HUES6 (cell line): Measurements from ENCODE around the gene DIABLO.

Experiments
- H3K27ac ChIP-seq: 2 replicates; pipeline ENCODE4 v1.7.0; 2013; ENCODE audit warnings: low read depth, mild to moderate bottlenecking, low read length, inconsistent platforms
- H3K27me3 ChIP-seq: 2 replicates; pipeline ENCODE4 v1.6.1; 2013; ENCODE audit warnings: low read length; ENCODE audit not compliant: control insufficient read depth, insufficient read depth
- H3K36me3 ChIP-seq: 2 replicates; pipeline ENCODE4 v1.6.1; 2013; ENCODE audit warnings: low read length; ENCODE audit not compliant: control insufficient read depth, insufficient read depth
- H3K4me1 ChIP-seq: 2 replicates; pipeline ENCODE4 v1.6.1; 2013; ENCODE audit warnings: low read length; ENCODE audit not compliant: control insufficient read depth, insufficient read depth
- H3K4me3 ChIP-seq: 2 replicates; pipeline ENCODE4 v1.5.1; 2013; ENCODE audit warnings: low read depth, low read length
- H3K9ac ChIP-seq: one replicate; pipeline ENCODE4 v1.6.1; 2013; ENCODE audit warnings: mild to moderate bottlenecking, low read length
- H3K9me3 ChIP-seq: 2 replicates; pipeline ENCODE4 v1.6.1; 2013; ENCODE audit warnings: low read depth, low read length; ENCODE audit not compliant: control insufficient read depth, insufficient read depth

DIABLO gene

GRCh38 chr12:122167356-122167925 lies 58.4 kb downstream of the DIABLO start:
- no peaks in the 10 kb centered on the region; the same call in 1 of the 2 replicates for H3K4me1 ChIP-seq
- no peaks in the 10 kb centered on the region for H3K36me3 ChIP-seq
- H3K9me3 ChIP-seq = no peaks in the 10 kb centered on the region
- no peak overlapping the region for H3K9ac ChIP-seq
- no peaks in the 10 kb centered on the region for H3K27me3 ChIP-seq
- H3K4me3 ChIP-seq = no peak overlapping the region
- no peak overlapping the region for H3K27ac ChIP-seq

- H3K4me3 ChIP-seq = no peak overlapping the region
Measured at GRCh38 chr12:122166422-122167349, 59.2 kb downstream of the DIABLO start.

GRCh38 chr12:122162976-122163375 lies 62.9 kb downstream of the DIABLO start:
- H3K9ac ChIP-seq = no peak overlapping the region
- H3K4me3 ChIP-seq = no peak overlapping the region
- H3K36me3 ChIP-seq = no peaks in the 10 kb centered on the region
- no peaks in the 10 kb centered on the region; the same call in 1 of the 2 replicates for H3K4me1 ChIP-seq
- H3K27me3 ChIP-seq = no peaks in the 10 kb centered on the region
- no peaks in the 10 kb centered on the region for H3K9me3 ChIP-seq
- no peak overlapping the region for H3K27ac ChIP-seq

More at GRCh38 chr12:122166422-122167349, 59.2 kb downstream of the DIABLO start:
- Histone ChIP-seq H3K4me1 (no peaks in the 10 kb centered on the region; the same call in 1 of the 2 replicates), H3K9me3 (no peaks in the 10 kb centered on the region), H3K9ac (no peak overlapping the region), H3K27me3 (no peaks in the 10 kb centered on the region), H3K36me3 (no peaks in the 10 kb centered on the region), H3K27ac (no peak overlapping the region)

- H3K9me3 ChIP-seq = no peaks in the 10 kb centered on the region
- H3K9ac ChIP-seq = no peak overlapping the region
- no peaks in the 10 kb centered on the region for H3K36me3 ChIP-seq
- no peak overlapping the region for H3K27ac ChIP-seq
- H3K4me1 ChIP-seq = no peaks in the 10 kb centered on the region; the same call in 1 of the 2 replicates
- H3K4me3 ChIP-seq = no peak overlapping the region
- H3K27me3 ChIP-seq = no peaks in the 10 kb centered on the region
Measured at GRCh38 chr12:122161682-122162081, 64.2 kb downstream of the DIABLO start.

GRCh38 chr12:122160761-122161160 lies 65.1 kb downstream of the DIABLO start:
- no peak overlapping the region for H3K27ac ChIP-seq
- no peaks in the 10 kb centered on the region for H3K36me3 ChIP-seq
- no peaks in the 10 kb centered on the region for H3K4me1 ChIP-seq
- no peaks in the 10 kb centered on the region for H3K9me3 ChIP-seq
- no peak overlapping the region for H3K4me3 ChIP-seq
- H3K9ac ChIP-seq = no peak overlapping the region
- no peaks in the 10 kb centered on the region for H3K27me3 ChIP-seq

GRCh38 chr12:122159882-122160281 lies 66.0 kb downstream of the DIABLO start:
- Histone ChIP-seq H3K36me3 (no peaks in the 10 kb centered on the region), H3K9ac (no peak overlapping the region), H3K4me1 (0 out of 2 replicates have a peak, but pooled peaks cover 3% of the 10 kb centered on the region)

GRCh38 chr12:122158700-122159285 lies 67.1 kb downstream of the DIABLO start:
- Histone ChIP-seq H3K9me3 (no peaks in the 10 kb centered on the region), H3K27me3 (no peaks in the 10 kb centered on the region), H3K27ac (no peak overlapping the region), H3K4me3 (no peak overlapping the region), H3K36me3 (no peaks in the 10 kb centered on the region), H3K9ac (no peak overlapping the region), H3K4me1 (0 out of 2 replicates have a peak, but pooled peaks cover 3% of the 10 kb centered on the region)

More at GRCh38 chr12:122159882-122160281, 66.0 kb downstream of the DIABLO start:
- Histone ChIP-seq H3K27ac (no peak overlapping the region), H3K4me3 (no peak overlapping the region), H3K9me3 (no peaks in the 10 kb centered on the region), H3K27me3 (no peaks in the 10 kb centered on the region)
